H9 (cell line): ENCODE data around the gene TMEM132D. TPM values are rescaled to one million over a fixed set of nuclear protein-coding genes. Genes with fewer than 3 reads are reported as not detected.

ENCODE experiments used
- DNase-seq: peaks from one replicate; pipeline ENCODE4 v3.0.0-alpha.2; 2017
- H2AFZ ChIP-seq: one replicate; pipeline ENCODE4 v1.6.1; 2013; ENCODE audit warnings: mild to moderate bottlenecking, low read length, control low read depth, moderate library complexity
- H2AK5ac ChIP-seq: 2 replicates; pipeline ENCODE4 v1.6.1; 2013; ENCODE audit warnings: low read length, control low read depth, mixed read lengths; ENCODE audit not compliant: insufficient read length
- H2BK120ac ChIP-seq: one replicate; pipeline ENCODE4 v1.6.1; 2013; ENCODE audit warnings: low read depth, mild to moderate bottlenecking, low read length, control low read depth, inconsistent platforms; ENCODE audit not compliant: poor library complexity, severe bottlenecking
- H2BK12ac ChIP-seq: 2 replicates; pipeline ENCODE4 v1.6.1; 2013; ENCODE audit warnings: low read length, control low read depth, mixed read lengths, low read depth; ENCODE audit not compliant: insufficient read length
- H2BK15ac ChIP-seq: 2 replicates; pipeline ENCODE4 v1.6.1; 2013; ENCODE audit warnings: low read depth, low read length, control low read depth
- H2BK20ac ChIP-seq: one replicate; pipeline ENCODE4 v1.6.1; 2013; ENCODE audit warnings: low read depth, mild to moderate bottlenecking, low read length, control low read depth, inconsistent platforms; ENCODE audit not compliant: poor library complexity, severe bottlenecking
- H2BK5ac ChIP-seq: 2 replicates; pipeline ENCODE4 v1.6.1; 2013; ENCODE audit warnings: low read length, control low read depth, mixed read lengths; ENCODE audit not compliant: insufficient read length
- H3K14ac ChIP-seq: 2 replicates; pipeline ENCODE4 v1.6.1; 2013; ENCODE audit warnings: low read length, control low read depth; ENCODE audit not compliant: insufficient read depth
- H3K18ac ChIP-seq: 2 replicates; pipeline ENCODE4 v1.6.1; 2013; ENCODE audit warnings: low read depth, mild to moderate bottlenecking, mixed read lengths, low read length, control low read depth; ENCODE audit not compliant: insufficient read length
- H3K23ac ChIP-seq: 2 replicates; pipeline ENCODE4 v1.6.1; 2013; ENCODE audit warnings: low read length, control low read depth, mixed read lengths, low read depth; ENCODE audit not compliant: insufficient read length
- H3K23me2 ChIP-seq: 2 replicates; pipeline ENCODE4 v1.6.1; 2013; ENCODE audit warnings: low read depth, mild to moderate bottlenecking, mixed read lengths, low read length, control low read depth; ENCODE audit not compliant: insufficient read length, poor library complexity, severe bottlenecking
- H3K27ac ChIP-seq: 2 replicates; pipeline ENCODE4 v1.5.1; 2013; ENCODE audit warnings: low read length, control low read depth, mixed read lengths, low read depth; ENCODE audit not compliant: insufficient read length
- H3K27me3 ChIP-seq: 2 replicates; pipeline ENCODE4 v1.6.1; 2013; ENCODE audit warnings: low read length, control low read depth, inconsistent platforms; ENCODE audit not compliant: insufficient read depth
- H3K4ac ChIP-seq: 2 replicates; pipeline ENCODE4 v1.6.1; 2013; ENCODE audit warnings: low read depth, mild to moderate bottlenecking, control low read depth, inconsistent platforms, low read length, moderate library complexity
- H3K4me1 ChIP-seq: 2 replicates; pipeline ENCODE4 v1.6.1; 2013; ENCODE audit warnings: low read length, control low read depth, inconsistent platforms; ENCODE audit not compliant: insufficient read depth
- H3K4me2 ChIP-seq: 2 replicates; pipeline ENCODE4 v1.6.1; 2013; ENCODE audit warnings: low read length, control low read depth, mixed read lengths; ENCODE audit not compliant: insufficient read length, insufficient read depth
- H3K56ac ChIP-seq: 2 replicates; pipeline ENCODE4 v1.6.1; 2013; ENCODE audit warnings: low read depth, mild to moderate bottlenecking, mixed read lengths, low read length, control low read depth; ENCODE audit not compliant: insufficient read length
- H3K79me1 ChIP-seq: 2 replicates; pipeline ENCODE4 v1.6.1; 2013; ENCODE audit warnings: low read depth, mild to moderate bottlenecking, moderate library complexity, low read length, control low read depth, inconsistent platforms; ENCODE audit not compliant: insufficient read depth, poor library complexity, severe bottlenecking
- H3K79me2 ChIP-seq: 2 replicates; pipeline ENCODE4 v1.6.1; 2013; ENCODE audit warnings: low read length, control low read depth, inconsistent platforms; ENCODE audit not compliant: insufficient read depth
- H3K9ac ChIP-seq: 2 replicates; pipeline ENCODE4 v1.6.1; 2013; ENCODE audit warnings: low read length, control low read depth, mixed read lengths; ENCODE audit not compliant: insufficient read length; ENCODE audit errors: extremely low read depth
- H3K9me3 ChIP-seq: one replicate; pipeline ENCODE4 v1.6.1; 2013; ENCODE audit warnings: low read depth, low read length, inconsistent platforms; ENCODE audit not compliant: control insufficient read depth
- H3T11ph ChIP-seq: one replicate; pipeline ENCODE4 v1.6.1; 2013; ENCODE audit warnings: mild to moderate bottlenecking, low read length, control low read depth, inconsistent platforms
- H4K20me1 ChIP-seq: one replicate; pipeline ENCODE4 v1.6.1; 2013; ENCODE audit not compliant: control insufficient read depth, insufficient read length, insufficient read depth
- H4K5ac ChIP-seq: 2 replicates; pipeline ENCODE4 v1.6.1; 2013; ENCODE audit warnings: low read depth, mild to moderate bottlenecking, mixed read lengths, low read length, control low read depth; ENCODE audit not compliant: insufficient read length
- H4K8ac ChIP-seq: replicated peaks from 2 replicates; pipeline ENCODE4 v1.6.1; 2013; ENCODE audit warnings: low read length, control low read depth, mixed read lengths, low read depth; ENCODE audit not compliant: insufficient read length
- H4K91ac ChIP-seq: 2 replicates; pipeline ENCODE4 v1.6.1; 2013; ENCODE audit warnings: low read depth, mild to moderate bottlenecking, moderate library complexity, mixed read lengths, low read length, control low read depth; ENCODE audit not compliant: insufficient read length
- H3K27ac Mint-ChIP-seq, 3 experiments: 2 replicates in 2 of 3; 3 replicates in 1 of 3; pipeline ENCODE4 v1.8.0; 2020 to 2021; ENCODE audit warnings: mixed read lengths in 3 of 3, mild to moderate bottlenecking in 1 of 3, moderate library complexity in 1 of 3
- H3K27me3 Mint-ChIP-seq: 2 replicates; pipeline ENCODE4 v1.8.0; 2021; ENCODE audit warnings: low read depth, mild to moderate bottlenecking, moderate library complexity, mixed read lengths
- H3K36me3 Mint-ChIP-seq, 3 experiments: 2 replicates in 2 of 3; 3 replicates in 1 of 3; pipeline ENCODE4 v1.8.0; 2020 to 2021; ENCODE audit warnings: low read depth in 3 of 3, mixed read lengths in 3 of 3; ENCODE audit not compliant: insufficient read depth in 1 of 3
- H3K4me1 Mint-ChIP-seq, 2 experiments: 2 replicates each; pipeline ENCODE4 v1.8.0; 2020; ENCODE audit warnings: mixed read lengths in 2 of 2
- H3K4me3 Mint-ChIP-seq, 2 experiments: 2 replicates in 1 of 2; 3 replicates in 1 of 2; pipeline ENCODE4 v1.8.0; 2020 to 2021; ENCODE audit warnings: mild to moderate bottlenecking in 2 of 2, mixed read lengths in 2 of 2, moderate library complexity in 1 of 2
- H3K9me3 Mint-ChIP-seq, 2 experiments: 2 replicates in 1 of 2; 3 replicates in 1 of 2; pipeline ENCODE4 v1.8.0; 2020; ENCODE audit warnings: mild to moderate bottlenecking in 2 of 2, mixed read lengths in 2 of 2, moderate library complexity in 1 of 2
- WGBS: extraction: QIAGEN DNeasy Blood & Tissue Kit; methylation state at CpG from one replicate; pipeline ENCODE4 v1.1.7; 2013; ENCODE audit warnings: missing lambda C conversion rate, low lambda C conversion rate, mixed read lengths; ENCODE audit not compliant: insufficient read length; ENCODE audit errors: extremely low coverage; 5-methylcytosine and 5-hydroxymethylcytosine counted together
- total RNA-seq: library from RNA; stranded (reverse); gene quantifications from 2 replicates; pipeline ENCODE4 v1.2.1, GENCODE V29; 2021
- TF ChIP-seq, protein P1 (sequence below): fragments of 200-600 bp; sonication (generic); conservative IDR thresholded peaks from 3 replicates; pipeline ENCODE4 v1.8.0; 2021; ENCODE audit warnings: antibody characterized with exemption, mild to moderate bottlenecking

Gene TMEM132D
- total RNA-seq, 1 experiment from 2014 or later, result 6.1 TPM

DNA sequence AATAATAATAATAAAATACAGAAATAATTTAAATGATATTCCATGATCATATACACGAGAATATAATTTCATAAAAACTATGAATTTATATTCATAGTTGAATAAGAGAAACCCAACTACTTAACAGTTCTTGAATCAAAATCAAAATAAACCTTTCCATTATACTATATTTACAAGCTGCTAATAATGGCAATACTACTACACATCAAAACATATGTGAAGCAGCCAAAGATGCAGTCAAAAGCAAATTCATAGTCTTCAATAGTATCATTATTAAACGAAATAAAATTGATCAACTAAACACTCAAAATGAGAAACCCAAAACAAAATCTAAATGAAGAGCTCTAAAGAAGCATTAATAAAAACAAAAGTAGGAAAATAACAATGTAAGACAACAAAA, 197.1 kb downstream of the TMEM132D start:
- no peak overlapping the region for H3K18ac ChIP-seq
- no peak overlapping the region for H3K27ac Mint-ChIP-seq
- H2BK120ac ChIP-seq, result no peak overlapping the region
- H3K9me3 ChIP-seq, result no peaks in the 10 kb centered on the region
- H4K5ac ChIP-seq, result no peak overlapping the region
- no peaks in the 10 kb centered on the region for H3K4me1 ChIP-seq
- H2BK5ac ChIP-seq, result no peak overlapping the region
- H3K4me2 ChIP-seq, result no peak overlapping the region
- H3T11ph ChIP-seq, result no peak overlapping the region
- no peak overlapping the region for H2AK5ac ChIP-seq
- no peaks in the 10 kb centered on the region for H4K20me1 ChIP-seq
- H4K91ac ChIP-seq, result no peak overlapping the region
- no peak overlapping the region for H3K14ac ChIP-seq
- H3K9me3 Mint-ChIP-seq, result peaks cover 26 to 30% of the 10 kb centered on the region in 2 experiments
- TF ChIP-seq, protein P1, sequence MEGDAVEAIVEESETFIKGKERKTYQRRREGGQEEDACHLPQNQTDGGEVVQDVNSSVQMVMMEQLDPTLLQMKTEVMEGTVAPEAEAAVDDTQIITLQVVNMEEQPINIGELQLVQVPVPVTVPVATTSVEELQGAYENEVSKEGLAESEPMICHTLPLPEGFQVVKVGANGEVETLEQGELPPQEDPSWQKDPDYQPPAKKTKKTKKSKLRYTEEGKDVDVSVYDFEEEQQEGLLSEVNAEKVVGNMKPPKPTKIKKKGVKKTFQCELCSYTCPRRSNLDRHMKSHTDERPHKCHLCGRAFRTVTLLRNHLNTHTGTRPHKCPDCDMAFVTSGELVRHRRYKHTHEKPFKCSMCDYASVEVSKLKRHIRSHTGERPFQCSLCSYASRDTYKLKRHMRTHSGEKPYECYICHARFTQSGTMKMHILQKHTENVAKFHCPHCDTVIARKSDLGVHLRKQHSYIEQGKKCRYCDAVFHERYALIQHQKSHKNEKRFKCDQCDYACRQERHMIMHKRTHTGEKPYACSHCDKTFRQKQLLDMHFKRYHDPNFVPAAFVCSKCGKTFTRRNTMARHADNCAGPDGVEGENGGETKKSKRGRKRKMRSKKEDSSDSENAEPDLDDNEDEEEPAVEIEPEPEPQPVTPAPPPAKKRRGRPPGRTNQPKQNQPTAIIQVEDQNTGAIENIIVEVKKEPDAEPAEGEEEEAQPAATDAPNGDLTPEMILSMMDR, result no peak
- no peak overlapping the region for H3K23ac ChIP-seq
- H3K27me3 Mint-ChIP-seq, result no peaks in the 10 kb centered on the region; the same call in 1 of the 2 replicates
- no peak overlapping the region for H2BK12ac ChIP-seq
- H3K23me2 ChIP-seq, result no peaks in the 10 kb centered on the region
- H3K4me1 Mint-ChIP-seq, result peaks cover 7 to 8% of the 10 kb centered on the region in 2 experiments
- H3K27me3 ChIP-seq, result no peaks in the 10 kb centered on the region
- H3K56ac ChIP-seq, result no peak overlapping the region
- peaks cover 2% of the 10 kb centered on the region for H3K79me2 ChIP-seq
- no peak overlapping the region for H3K4ac ChIP-seq
- H3K9ac ChIP-seq, result no peak overlapping the region
- WGBS, result no CpG with 5 or more reads among the region's 2 CpGs
- no peak overlapping the region for H3K27ac ChIP-seq
- H2BK20ac ChIP-seq, result no peak overlapping the region
- H2AFZ ChIP-seq, result no peak overlapping the region
- no peaks in the 10 kb centered on the region for H3K79me1 ChIP-seq
- peaks cover 21 to 28% (median 27%) of the 10 kb centered on the region in 3 experiments for H3K36me3 Mint-ChIP-seq
- H2BK15ac ChIP-seq, result no peak overlapping the region
- DNase-seq, result no peak
- H4K8ac ChIP-seq, result no peak overlapping the region
- H3K4me3 Mint-ChIP-seq, result no peak overlapping the region
